GM21786 (cell line): Measurements from ENCODE around the gene NUB1.

Experiments used
- ATAC-seq: cut with Tn5 transposase; IDR thresholded peaks from one replicate; pipeline ENCODE4 v1.9.1; 2021; ENCODE audit not compliant: unreplicated experiment

Gene NUB1

DNA sequence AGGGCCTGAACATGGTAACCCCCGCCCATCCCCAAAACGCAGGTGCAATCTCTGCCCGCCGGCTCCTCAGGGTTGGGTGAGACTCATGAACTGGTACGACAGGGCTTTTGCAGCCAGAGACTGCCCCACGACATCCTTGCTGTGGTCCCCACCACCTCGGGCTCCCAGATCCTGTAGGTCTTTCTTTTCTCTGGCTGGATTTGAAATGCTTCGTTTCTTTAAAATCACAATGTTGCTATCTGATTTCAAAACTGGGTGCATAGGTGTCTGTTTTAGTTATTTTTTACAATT is 46.3 kb downstream of the NUB1 start:
- no peak for ATAC-seq

DNA sequence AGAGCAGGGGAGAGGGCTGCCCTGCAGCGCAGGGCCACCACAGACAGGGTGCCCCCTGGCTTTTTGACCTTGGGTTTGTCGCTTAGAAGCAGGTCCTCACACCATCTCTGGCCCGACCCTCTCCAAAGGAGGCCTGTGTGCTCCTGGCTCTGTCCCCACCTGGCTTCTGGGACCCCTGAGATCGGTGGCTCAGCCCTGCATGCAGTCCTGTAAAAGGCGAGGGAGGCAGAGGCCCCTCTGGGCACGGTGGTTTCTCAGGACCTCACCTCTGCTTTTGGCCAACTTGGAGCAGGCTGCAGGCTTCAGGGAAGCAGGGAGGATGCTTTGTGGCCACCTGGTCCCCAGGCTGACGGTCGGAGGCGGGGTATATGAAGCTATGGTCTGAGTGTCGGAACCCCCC is 46.8 kb downstream of the NUB1 start:
- ATAC-seq = no peak

GRCh38 chr7:151389096-151389767 is 47.6 kb downstream of the NUB1 start:
- ATAC-seq = no peak

DNA sequence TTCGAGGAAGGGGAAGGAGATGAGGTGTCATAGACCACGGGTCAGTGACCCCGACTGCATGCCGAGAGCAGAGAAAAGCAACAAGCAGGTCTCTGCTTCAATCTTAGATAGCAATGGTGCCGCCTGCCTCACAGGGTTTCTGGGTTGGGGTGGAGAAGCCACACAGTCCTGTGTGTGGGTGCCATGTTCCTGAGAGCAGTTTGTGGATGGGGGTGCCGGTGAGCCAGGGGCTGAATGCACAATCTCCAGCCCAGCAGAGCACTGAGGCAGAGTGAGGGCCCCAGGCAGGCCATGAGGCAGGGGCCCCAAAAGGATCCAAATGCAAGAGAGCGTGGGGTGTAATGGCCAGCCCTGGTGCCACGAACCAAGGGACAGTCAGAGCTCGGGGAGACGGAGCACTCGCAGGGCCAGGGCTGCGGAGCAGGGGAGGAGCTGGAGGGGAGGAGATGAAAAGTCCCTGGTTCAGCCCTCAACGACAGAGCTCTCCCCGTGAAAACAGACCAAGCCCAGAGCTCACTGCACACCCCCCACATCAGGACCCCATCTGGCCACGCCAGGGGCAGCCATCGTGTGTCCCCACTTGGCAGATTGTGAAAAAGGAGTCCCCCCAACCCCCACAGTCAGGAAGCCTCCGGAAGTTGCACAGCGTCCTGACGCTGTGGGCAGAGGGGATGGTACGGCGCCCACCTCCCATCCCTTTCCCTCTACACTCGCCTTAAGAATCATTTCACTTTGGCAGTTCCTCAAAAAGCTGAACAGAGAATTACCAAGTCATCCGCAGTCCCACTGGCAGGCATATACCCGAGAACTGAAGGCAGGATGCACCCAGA is 48.4 kb downstream of the NUB1 start:
- ATAC-seq = no peak

- no peak for ATAC-seq
These were observed 49.2 kb downstream of the NUB1 start for GRCh38 chr7:151390598-151391357.

DNA sequence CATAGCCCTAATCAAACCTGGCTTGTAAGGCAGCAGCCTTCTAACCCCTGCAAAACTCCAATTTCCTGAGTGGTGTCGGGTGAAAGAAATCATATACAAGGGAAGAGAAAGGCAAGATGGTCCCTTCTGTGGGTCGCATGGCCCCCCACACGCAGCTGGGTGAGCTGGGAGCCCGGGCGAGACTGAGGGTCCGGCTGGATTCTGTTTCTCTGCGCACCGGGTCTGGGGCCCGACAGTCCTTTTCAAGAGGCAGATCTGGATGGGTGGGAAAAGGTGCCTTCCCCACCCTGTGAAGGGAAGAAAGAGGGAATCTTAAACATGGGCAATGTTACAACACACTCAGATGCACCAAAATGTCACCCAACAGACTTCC is 49.7 kb downstream of the NUB1 start:
- no peak for ATAC-seq

DNA sequence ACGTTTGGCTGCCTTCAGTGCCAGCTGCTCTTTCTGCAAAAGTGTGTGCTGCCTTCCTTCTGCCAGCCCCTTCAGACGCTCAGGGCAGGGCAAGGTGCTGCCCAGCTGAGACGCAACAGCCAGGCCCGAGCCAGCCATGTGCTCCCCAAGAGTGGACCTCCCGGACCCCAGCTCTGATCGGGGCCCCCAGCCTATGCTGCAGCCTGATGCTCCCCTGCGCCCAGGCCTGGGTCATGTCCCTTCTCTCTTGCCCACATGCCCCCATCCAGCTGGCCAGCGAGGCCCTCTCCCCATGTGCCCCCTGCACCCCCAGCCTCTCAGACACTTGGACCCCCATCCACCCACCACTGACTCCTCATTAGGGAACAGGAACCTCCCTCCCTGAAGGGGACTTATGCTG is 50.4 kb downstream of the NUB1 start:
- ATAC-seq = no peak

DNA sequence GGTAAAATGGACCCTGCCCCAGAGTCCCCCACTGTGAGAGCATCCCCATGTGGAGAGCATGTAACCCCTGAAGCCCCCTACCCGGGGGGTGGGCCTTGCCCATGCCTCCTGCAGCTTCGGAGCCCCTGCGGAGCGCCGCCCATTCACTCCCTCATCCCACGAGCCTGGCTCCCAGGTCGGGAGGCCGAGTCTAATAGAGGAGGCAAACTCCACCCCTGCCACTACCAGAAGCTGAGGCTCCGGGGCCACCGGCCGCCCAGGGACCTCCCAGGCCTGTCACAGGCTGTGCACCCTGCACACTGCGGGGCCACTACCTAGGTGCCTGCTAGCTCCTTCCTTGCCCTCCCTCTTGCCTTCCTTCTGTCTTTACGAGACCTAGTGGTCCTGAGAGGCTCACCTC is 50.8 kb downstream of the NUB1 start:
- ATAC-seq = no peak

DNA sequence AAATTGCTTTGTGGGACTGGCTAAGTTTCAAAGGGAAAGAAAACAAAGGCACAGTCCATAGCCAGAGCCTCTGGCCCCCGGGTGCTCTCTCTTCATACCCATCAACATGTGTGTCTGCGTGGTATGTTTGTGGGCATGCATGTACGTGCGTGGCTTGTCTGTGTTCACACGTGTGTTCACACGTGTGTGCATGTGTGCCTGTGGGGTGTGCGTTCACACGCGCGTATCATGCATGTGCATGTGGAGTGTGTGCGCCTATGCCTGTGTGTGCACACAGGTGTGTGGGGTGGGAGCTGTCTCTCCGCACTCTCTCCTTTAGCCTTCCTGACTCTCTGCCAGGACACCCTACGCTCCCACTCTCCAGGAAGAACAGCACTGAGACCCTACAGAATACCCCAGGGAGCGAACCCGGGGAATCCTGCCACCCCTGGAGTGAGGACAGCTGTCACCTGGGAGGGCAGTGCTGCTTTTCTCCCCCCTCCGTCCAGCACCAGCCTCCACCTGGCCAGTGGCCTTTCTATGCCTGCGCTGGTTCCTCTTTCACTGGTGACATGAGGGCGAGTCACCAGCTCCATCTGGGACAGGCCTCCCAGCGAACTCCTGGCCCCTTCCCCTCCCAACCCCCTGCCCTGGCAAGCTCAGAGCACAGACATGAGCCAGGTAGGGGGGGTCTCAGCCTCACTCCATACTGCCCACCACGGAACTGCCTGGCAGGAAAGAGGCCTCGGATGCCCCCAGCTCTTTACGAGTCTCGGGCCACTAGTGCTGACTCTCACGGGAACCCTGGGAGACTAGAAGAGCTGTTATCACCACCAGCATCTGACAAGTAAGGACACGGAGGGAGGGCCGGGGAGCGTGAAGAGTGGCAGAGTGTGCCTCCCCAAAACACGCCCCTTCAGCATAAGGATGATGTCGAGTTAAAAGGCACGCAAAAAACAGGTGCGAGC is 51.7 kb downstream of the NUB1 start:
- ATAC-seq = no peak

GRCh38 chr7:151394076-151395035 is 52.7 kb downstream of the NUB1 start:
- no peak for ATAC-seq

GRCh38 chr7:151395036-151395367 is 53.4 kb downstream of the NUB1 start:
- no peak for ATAC-seq

DNA sequence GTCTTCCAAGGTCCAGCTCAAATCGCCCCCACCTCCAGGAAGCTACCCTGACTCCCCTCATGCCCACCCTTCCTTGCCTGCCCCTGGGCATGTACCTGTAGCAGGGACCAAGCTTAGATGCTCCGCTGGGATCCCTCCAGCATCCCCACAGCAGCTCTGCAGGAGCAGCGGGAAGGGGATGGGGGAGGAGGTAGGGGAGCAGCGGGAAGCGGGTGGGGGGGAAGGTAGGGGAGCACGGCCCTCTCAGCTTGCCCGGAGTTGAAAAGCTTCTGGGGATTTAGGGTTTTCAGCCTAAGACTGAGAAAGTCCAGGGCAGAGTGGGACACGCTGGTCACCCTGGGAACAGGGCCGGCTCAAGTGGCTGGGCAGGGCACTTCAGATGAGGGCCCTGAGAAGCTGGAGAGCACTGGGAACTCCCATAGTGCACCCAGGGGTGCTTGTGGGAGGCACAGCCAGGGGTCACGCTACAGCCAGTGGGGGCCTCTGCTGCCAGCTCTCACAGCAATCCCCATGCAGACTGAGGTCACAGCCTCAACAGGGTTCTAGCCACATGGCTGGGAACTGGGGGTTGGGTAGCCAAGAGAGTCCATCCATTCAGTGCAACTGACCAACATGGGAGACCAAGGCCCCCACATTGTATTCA is 54.8 kb downstream of the NUB1 start:
- no peak for ATAC-seq

- no peak for ATAC-seq
These were observed 55.4 kb downstream of the NUB1 start for GRCh38 chr7:151397026-151397425.

DNA sequence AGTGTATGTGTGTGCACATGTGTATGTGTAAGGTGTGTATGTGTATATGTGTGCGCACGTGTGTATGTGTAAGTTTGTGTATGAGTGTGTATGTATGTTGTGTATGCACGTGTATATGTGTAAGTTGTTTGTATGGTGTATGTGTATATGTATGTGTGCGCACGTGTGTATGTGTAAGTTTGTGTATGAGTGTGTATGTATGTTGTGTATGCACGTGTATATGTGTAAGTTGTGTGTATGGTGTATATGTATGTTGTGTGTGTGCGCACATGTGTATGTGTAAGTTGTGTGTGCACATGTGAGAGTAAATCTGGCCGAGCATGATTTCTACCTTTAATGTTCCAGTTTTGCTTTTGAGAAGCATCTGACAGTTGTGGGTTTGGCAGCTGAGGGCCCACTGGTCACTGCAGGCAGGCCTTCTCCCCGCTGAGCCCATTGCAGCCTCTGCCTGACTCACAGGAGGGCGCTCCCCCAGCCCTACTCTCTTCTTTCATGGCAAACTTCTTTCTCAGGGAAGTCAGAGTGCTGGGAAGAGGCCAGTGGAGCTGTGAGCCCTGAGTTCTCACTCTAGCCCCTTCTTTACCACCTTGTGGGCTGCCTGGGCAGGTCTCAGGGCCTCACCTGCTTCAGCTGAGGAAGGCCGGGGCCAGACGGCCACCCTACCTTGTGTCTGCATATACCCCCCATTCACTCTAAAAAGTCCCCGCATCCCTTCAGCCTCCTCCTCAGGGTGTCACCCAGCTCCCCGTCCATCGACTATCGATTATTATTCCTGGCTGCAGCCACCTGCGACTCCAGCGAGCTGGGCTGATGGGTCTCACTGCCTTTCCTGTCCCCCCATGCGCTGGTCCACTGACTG is 57.1 kb downstream of the NUB1 start:
- no peak for ATAC-seq

DNA sequence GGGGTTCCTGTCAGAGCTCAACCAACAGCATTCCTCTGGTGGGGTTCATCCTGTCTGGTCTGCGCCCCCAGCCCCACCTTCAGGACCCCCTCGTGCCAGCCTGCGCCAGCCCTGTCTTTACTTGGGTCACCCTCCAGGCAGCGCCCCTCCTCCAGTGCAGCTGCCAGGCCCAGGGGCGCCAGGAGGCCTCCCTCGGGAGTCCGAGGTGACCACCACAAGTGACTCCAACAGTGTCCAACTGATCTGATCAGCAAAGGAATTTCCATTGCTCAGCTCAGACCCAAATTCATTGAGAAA is 57.6 kb downstream of the NUB1 start:
- no peak for ATAC-seq

DNA sequence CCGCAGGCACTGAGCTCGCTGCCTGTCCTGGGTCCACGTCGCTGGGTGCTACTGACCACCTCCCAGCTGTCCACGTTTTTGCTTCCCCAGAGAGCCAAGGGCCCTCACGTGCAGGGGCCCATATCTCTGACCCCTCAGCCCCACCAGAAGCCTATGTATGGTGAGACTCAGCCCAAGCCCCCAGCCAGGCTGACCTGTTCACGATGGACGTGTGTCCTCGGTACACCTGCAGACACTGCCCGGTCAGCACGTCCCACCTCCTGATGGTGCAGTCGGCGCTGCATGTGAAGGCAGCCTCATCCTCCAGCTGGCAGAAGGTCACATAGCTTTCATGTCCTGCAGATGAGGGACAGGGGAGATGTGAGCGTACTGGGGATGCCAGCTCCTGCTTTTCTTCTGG is 58.3 kb downstream of the NUB1 start:
- no peak for ATAC-seq

DNA sequence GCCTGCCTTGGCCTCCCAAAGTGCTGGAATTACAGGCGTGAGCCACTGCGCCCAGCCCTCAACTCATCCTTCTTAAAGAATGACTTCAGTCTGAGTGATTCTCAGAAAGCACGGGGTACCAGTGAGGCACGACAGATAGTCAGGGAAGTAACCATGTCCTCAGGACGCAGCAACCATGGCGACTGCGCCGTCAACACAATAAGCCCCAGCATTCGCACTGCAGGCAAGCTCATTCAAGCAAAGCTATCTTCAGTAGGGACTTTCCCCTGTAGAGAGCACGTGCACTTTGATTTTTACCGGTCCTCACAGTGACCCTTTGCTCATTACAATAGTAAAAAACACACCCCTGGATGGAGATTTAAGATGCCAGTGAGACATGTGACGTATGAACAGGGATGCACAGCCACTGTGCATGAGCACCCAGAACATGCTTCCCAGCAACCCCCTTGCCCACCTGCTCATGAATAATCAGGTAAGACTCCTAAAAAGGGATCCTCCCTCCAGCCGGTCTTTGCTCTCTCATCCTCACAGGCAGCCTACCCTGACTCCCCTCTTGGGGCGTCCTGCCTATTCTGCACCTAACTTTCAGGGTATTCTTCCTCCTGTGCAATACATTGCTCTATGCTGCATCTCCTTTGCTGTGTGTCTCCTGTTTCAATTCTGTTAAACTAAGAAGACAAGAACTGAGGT is 59.2 kb downstream of the NUB1 start:
- ATAC-seq = peak; percentile 74
